PC-3 (cell line): ENCODE results near the gene MAPK1.

Source experiments
- EZH2 ChIP-seq: fragments of 300-600 bp; sonication (generic); IDR thresholded peaks from one replicate; pipeline ENCODE4 v1.6.1; 2017; ENCODE audit warnings: antibody characterized with exemption, mild to moderate bottlenecking, low read length; ENCODE audit not compliant: unreplicated experiment
- EZH2phosphoT487 ChIP-seq: fragments of 300-600 bp; sonication (generic); IDR thresholded peaks from 2 replicates; pipeline ENCODE4 v1.6.1; 2018; ENCODE audit warnings: mild to moderate bottlenecking, antibody characterized with exemption, low read length, borderline replicate concordance
- TF ChIP-seq, protein P1 (sequence below): fragments of 300-600 bp; sonication (generic); conservative IDR thresholded peaks from 2 replicates; pipeline ENCODE4 v1.5.1; 2017; ENCODE audit warnings: antibody characterized with exemption, low read depth, mild to moderate bottlenecking, low read length

DNA sequence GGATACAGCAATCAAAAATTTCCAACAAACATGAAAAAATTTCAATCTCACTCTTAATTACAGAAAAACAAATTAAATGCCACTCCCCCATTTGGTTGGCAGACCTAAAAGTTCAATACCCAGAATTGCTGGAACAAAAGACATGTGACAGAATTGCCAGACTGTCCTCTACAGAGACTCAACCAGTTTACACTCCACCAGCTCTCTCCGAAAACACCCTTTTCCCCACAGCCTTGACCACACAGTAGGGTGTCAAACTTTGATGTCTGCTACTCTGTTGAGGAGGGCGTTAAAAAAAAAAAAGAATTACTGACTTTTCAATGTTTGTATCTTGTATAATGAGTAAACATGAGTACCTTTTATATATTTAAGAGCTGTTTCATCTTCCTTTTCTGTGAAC lies 87.2 kb downstream of the MAPK1 start:
- TF ChIP-seq, protein P1, sequence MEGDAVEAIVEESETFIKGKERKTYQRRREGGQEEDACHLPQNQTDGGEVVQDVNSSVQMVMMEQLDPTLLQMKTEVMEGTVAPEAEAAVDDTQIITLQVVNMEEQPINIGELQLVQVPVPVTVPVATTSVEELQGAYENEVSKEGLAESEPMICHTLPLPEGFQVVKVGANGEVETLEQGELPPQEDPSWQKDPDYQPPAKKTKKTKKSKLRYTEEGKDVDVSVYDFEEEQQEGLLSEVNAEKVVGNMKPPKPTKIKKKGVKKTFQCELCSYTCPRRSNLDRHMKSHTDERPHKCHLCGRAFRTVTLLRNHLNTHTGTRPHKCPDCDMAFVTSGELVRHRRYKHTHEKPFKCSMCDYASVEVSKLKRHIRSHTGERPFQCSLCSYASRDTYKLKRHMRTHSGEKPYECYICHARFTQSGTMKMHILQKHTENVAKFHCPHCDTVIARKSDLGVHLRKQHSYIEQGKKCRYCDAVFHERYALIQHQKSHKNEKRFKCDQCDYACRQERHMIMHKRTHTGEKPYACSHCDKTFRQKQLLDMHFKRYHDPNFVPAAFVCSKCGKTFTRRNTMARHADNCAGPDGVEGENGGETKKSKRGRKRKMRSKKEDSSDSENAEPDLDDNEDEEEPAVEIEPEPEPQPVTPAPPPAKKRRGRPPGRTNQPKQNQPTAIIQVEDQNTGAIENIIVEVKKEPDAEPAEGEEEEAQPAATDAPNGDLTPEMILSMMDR = no peak
- no peak for TF ChIP-seq EZH2
- TF ChIP-seq EZH2phosphoT487 = no peak
